HCT116 (cell line): ENCODE measurements around the gene CFAP91. TPM values are rescaled to one million over a fixed set of nuclear protein-coding genes. Genes with fewer than 3 reads are reported as not detected.

ENCODE experiments used
- ATAC-seq: fragments of 200-7000 bp; cut with Tn5 transposase; 2 replicates; pipeline ENCODE4 v1.9.1; 2020; ENCODE audit warnings: mild to moderate bottlenecking, moderate library complexity
- BruUV-seq: library from RNA; stranded (reverse); fragments of 400-500 nt; replicated peaks from 2 replicates; lab custom pipeline; 2021; lab: Mats Ljungman, UMichigan
- CTCF ChIA-PET: fragments of 300-600 bp; sonication (Branson Sonifier 250); formaldehyde crosslinking; loops from one replicate; lab custom pipeline; 2021; ENCODE audit warnings: antibody characterized with exemption; lab: Charles Lee
- POLR2A ChIA-PET: fragments of 300-600, 350-600 bp; sonication (Branson Sonifier 250); formaldehyde crosslinking; loops from one replicate; lab custom pipeline; 2021; ENCODE audit warnings: antibody characterized with exemption; lab: Charles Lee
- RAD21 ChIA-PET, 2 experiments: fragments of 300-600 bp; sonication (Branson Sonifier 250); formaldehyde crosslinking; loops; one replicate each; lab custom pipeline; 2023; ENCODE audit warnings: low total read pairs in 2 of 2; ENCODE audit not compliant: uncharacterized antibody in 2 of 2, unreplicated experiment in 2 of 2, low non-redundant PET in 1 of 2; lab: Charles Lee
- DNase-seq: peaks from one replicate; pipeline ENCODE4 v3.0.0-alpha.2; 2010; ENCODE audit warnings: low read depth, low spot score
- H2AFZ ChIP-seq: fragments of 200-600 bp; shearing (Covaris generic), sonication (generic); 2 replicates; pipeline ENCODE4 v1.6.1; 2017; ENCODE audit warnings: low read depth, mixed run types, mixed read lengths, antibody characterized with exemption, low read length; ENCODE audit not compliant: poor library complexity, severe bottlenecking
- H3K27ac ChIP-seq: 2 replicates; pipeline ENCODE4 v1.5.1; 2012; ENCODE audit warnings: low read depth, low read length
- H3K27me3 ChIP-seq: fragments of 200-600 bp; sonication (generic); 2 replicates; pipeline ENCODE4 v1.6.1; 2016; ENCODE audit warnings: mixed run types, low read length, mixed read lengths; ENCODE audit not compliant: insufficient read depth
- H3K36me3 ChIP-seq, 2 experiments: fragments of 200-500 bp in 1 of 2; fragments of 200-600 bp in 1 of 2; sonication (Bioruptor generic) in 1 of 2; sonication (generic) in 1 of 2; 2 replicates each; pipeline versions ENCODE4 v1.5.1 to v1.6.1; 2014 to 2016; ENCODE audit warnings: low read length in 2 of 2, inconsistent platforms in 1 of 2, mixed read lengths in 1 of 2, mixed run types in 1 of 2; ENCODE audit not compliant: insufficient read depth in 2 of 2, control insufficient read depth in 1 of 2
- H3K4me1 ChIP-seq, 2 experiments: fragments of 200-600 bp in 1 of 2; sonication (generic) in 1 of 2; 2 replicates each; pipeline versions ENCODE4 v1.5.1 to v1.6.1; 2012 to 2017; ENCODE audit warnings: low read length in 2 of 2, inconsistent platforms in 1 of 2, mild to moderate bottlenecking in 1 of 2, mixed read lengths in 1 of 2, mixed run types in 1 of 2, moderate library complexity in 1 of 2; ENCODE audit not compliant: insufficient read depth in 2 of 2, control insufficient read depth in 1 of 2
- H3K4me2 ChIP-seq: fragments of 200-600 bp; sonication (generic); 2 replicates; pipeline ENCODE4 v1.6.1; 2017; ENCODE audit warnings: mixed run types, low read length, mixed read lengths
- H3K4me3 ChIP-seq, 2 experiments: fragments of 200-600 bp in 1 of 2; sonication (generic) in 1 of 2; replicated peaks in 1 of 2; 2 replicates each; pipeline ENCODE4 v1.5.1; 2011 to 2016; ENCODE audit warnings: low read length in 2 of 2, control low read depth in 1 of 2, low read depth in 1 of 2, mild to moderate bottlenecking in 1 of 2, mixed read lengths in 1 of 2, mixed run types in 1 of 2
- H3K79me2 ChIP-seq: fragments of 200-600 bp; sonication (generic); 2 replicates; pipeline ENCODE4 v1.6.1; 2017; ENCODE audit warnings: mild to moderate bottlenecking, mixed run types, low read length, moderate library complexity, mixed read lengths; ENCODE audit not compliant: insufficient read depth
- H3K9ac ChIP-seq: fragments of 200-600 bp; sonication (generic); 2 replicates; pipeline ENCODE4 v1.6.1; 2016; ENCODE audit warnings: low read length, mixed read lengths
- H3K9me2 ChIP-seq: fragments of 200-600 bp; sonication (generic), shearing (Covaris generic); 2 replicates; pipeline ENCODE4 v1.6.1; 2017; ENCODE audit warnings: mixed run types, mild to moderate bottlenecking, moderate library complexity; ENCODE audit not compliant: insufficient read depth
- H3K9me3 ChIP-seq, 2 experiments: fragments of 200-500 bp in 1 of 2; fragments of 200-600 bp in 1 of 2; sonication (Bioruptor generic) in 1 of 2; sonication (generic) in 1 of 2; 2 replicates each; pipeline ENCODE4 v1.6.1; 2014 to 2017; ENCODE audit warnings: low read length in 2 of 2, mixed read lengths in 2 of 2, inconsistent platforms in 1 of 2, low read depth in 1 of 2, mild to moderate bottlenecking in 1 of 2, mixed run types in 1 of 2, moderate library complexity in 1 of 2; ENCODE audit not compliant: control insufficient read depth in 1 of 2, insufficient read depth in 1 of 2
- H4K20me1 ChIP-seq: fragments of 200-600 bp; sonication (generic), shearing (Covaris generic); 2 replicates; pipeline ENCODE4 v1.6.1; 2017; ENCODE audit warnings: mixed run types, mild to moderate bottlenecking, moderate library complexity; ENCODE audit not compliant: insufficient read depth
- CBX3 ChIP-seq: IDR thresholded peaks from 2 replicates; pipeline ENCODE4 v1.6.1; 2012; ENCODE audit warnings: low read depth
- CEBPB ChIP-seq: IDR thresholded peaks from 2 replicates; pipeline ENCODE4 v1.6.1; 2012; ENCODE audit warnings: low read depth
- EGR1 ChIP-seq: IDR thresholded peaks from 2 replicates; pipeline ENCODE4 v1.6.1; 2012; ENCODE audit warnings: low read depth
- ELF1 ChIP-seq: IDR thresholded peaks from 2 replicates; pipeline ENCODE4 v1.6.1; 2012; ENCODE audit warnings: low read depth, borderline replicate concordance
- EZH2phosphoT487 ChIP-seq: fragments of 200-600 bp; IDR thresholded peaks from 2 replicates; pipeline ENCODE4 v1.6.1; 2018; ENCODE audit warnings: antibody characterized with exemption, borderline replicate concordance
- FOSL1 ChIP-seq: IDR thresholded peaks from 2 replicates; pipeline ENCODE4 v1.6.1; 2012; ENCODE audit warnings: low read depth
- POLR2A ChIP-seq: IDR thresholded peaks from 2 replicates; pipeline ENCODE4 v1.7.0; 2011; ENCODE audit warnings: borderline replicate concordance; ENCODE audit not compliant: insufficient read depth, insufficient read length; ENCODE audit errors: extremely low read depth
- POLR2AphosphoS5 ChIP-seq: IDR thresholded peaks from 2 replicates; pipeline ENCODE4 v1.6.1; 2011; ENCODE audit warnings: mild to moderate bottlenecking, low read depth, low read length, moderate library complexity
- RAD21 ChIP-seq: IDR thresholded peaks from 2 replicates; pipeline ENCODE4 v1.6.1; 2012; ENCODE audit warnings: low read depth, mild to moderate bottlenecking
- SIN3A ChIP-seq: IDR thresholded peaks from 2 replicates; pipeline ENCODE4 v1.6.1; 2012; ENCODE audit warnings: low read depth
- SP1 ChIP-seq: IDR thresholded peaks from 2 replicates; pipeline ENCODE4 v1.6.1; 2012; ENCODE audit warnings: low read depth
- SRF ChIP-seq: IDR thresholded peaks from 2 replicates; pipeline ENCODE4 v1.6.1; 2012; ENCODE audit warnings: low read depth
- TCF7L2 ChIP-seq: IDR thresholded peaks from 2 replicates; pipeline ENCODE4 v1.7.0; 2011; ENCODE audit warnings: borderline replicate concordance, inconsistent platforms; ENCODE audit not compliant: insufficient read depth, insufficient read length; ENCODE audit errors: extremely low read depth
- YY1 ChIP-seq: IDR thresholded peaks from 2 replicates; pipeline ENCODE4 v1.6.1; 2011; ENCODE audit warnings: low read length, low read depth, moderate library complexity, mild to moderate bottlenecking; ENCODE audit not compliant: insufficient replicate concordance; ENCODE audit errors: extremely low read depth
- ZFX ChIP-seq: fragments of 450-650 bp; IDR thresholded peaks from 2 replicates; pipeline ENCODE4 v1.6.1; 2017
- intact Hi-C: fragments of 100-400 bp; cut with micrococcal nuclease; formaldehyde crosslinking; loops from 2 replicates; pipeline ENCODE4 v1.10.0; 2022
- total RNA-seq: library from RNA; stranded (reverse); gene quantifications from one replicate; pipeline ENCODE4 v1.2.1, GENCODE V29; 2021; ENCODE audit not compliant: unreplicated experiment
- TF ChIP-seq, protein P1 (sequence below): IDR thresholded peaks from 2 replicates; pipeline ENCODE4 v1.6.1; 2012
- TF ChIP-seq, protein P2 (sequence below): IDR thresholded peaks from 2 replicates; pipeline ENCODE4 v1.6.1; 2011; ENCODE audit warnings: mild to moderate bottlenecking, low read length, moderate library complexity; ENCODE audit not compliant: insufficient replicate concordance; ENCODE audit errors: extremely low read depth
- TF ChIP-seq, protein P3 (sequence below): IDR thresholded peaks from 2 replicates; pipeline ENCODE4 v1.6.1; 2012
- TF ChIP-seq, protein P4 (sequence below): IDR thresholded peaks from 2 replicates; pipeline ENCODE4 v1.6.1; 2012; ENCODE audit warnings: low read depth
- TF ChIP-seq, protein P5 (sequence below), 3 experiments: fragments of 200-600 bp in 1 of 3; sonication (generic) in 1 of 3; IDR thresholded peaks in 2 of 3; conservative IDR thresholded peaks in 1 of 3; 2 replicates each; pipeline ENCODE4 v1.5.1; 2012 to 2017; ENCODE audit warnings: low read depth in 2 of 3, low read length in 2 of 3, antibody characterized with exemption in 1 of 3, borderline replicate concordance in 1 of 3, control low read depth in 1 of 3, mild to moderate bottlenecking in 1 of 3, mixed read lengths in 1 of 3, mixed run types in 1 of 3, moderate library complexity in 1 of 3; ENCODE audit not compliant: insufficient read depth in 1 of 3

CFAP91 gene
- total RNA-seq, 1 experiment from 2014 or later: 0.96 TPM

DNA sequence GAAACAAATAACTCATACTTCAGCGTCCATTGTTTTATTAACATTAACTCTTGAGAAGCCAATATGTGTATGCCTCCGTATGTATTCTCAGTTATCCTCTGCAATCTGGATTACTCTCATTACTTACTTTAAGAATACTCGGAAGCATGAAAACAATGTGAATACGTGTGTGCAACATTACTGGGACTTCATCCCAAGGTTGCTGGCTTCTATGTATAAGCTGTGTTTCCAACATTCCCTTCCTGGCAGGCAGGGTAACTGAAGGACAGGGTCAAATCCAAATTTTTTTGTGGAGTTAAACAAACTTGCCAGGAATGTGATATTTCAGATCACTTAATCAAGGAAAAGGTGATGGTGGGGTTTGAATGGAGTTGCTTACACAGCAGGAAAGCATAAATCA, 44.5 kb downstream of the CFAP91 start:
- no peak overlapping the region for H3K4me2 ChIP-seq
- H3K9me3 ChIP-seq: no peaks in the 10 kb centered on the region
- RAD21 ChIA-PET: no interaction called here
- no TSS peak for BruUV-seq
- TF ChIP-seq, protein P1, sequence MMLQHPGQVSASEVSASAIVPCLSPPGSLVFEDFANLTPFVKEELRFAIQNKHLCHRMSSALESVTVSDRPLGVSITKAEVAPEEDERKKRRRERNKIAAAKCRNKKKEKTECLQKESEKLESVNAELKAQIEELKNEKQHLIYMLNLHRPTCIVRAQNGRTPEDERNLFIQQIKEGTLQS: no peak
- TF ChIP-seq CBX3 (no peak), TCF7L2 (no peak), YY1 (no peak), SP1 (no peak), ELF1 (no peak), POLR2AphosphoS5 (no peak), EGR1 (no peak), SRF (no peak), POLR2A (no peak), RAD21 (no peak), CEBPB (no peak), EZH2phosphoT487 (no peak), ZFX (no peak), SIN3A (no peak), FOSL1 (no peak)
- TF ChIP-seq, protein P2, sequence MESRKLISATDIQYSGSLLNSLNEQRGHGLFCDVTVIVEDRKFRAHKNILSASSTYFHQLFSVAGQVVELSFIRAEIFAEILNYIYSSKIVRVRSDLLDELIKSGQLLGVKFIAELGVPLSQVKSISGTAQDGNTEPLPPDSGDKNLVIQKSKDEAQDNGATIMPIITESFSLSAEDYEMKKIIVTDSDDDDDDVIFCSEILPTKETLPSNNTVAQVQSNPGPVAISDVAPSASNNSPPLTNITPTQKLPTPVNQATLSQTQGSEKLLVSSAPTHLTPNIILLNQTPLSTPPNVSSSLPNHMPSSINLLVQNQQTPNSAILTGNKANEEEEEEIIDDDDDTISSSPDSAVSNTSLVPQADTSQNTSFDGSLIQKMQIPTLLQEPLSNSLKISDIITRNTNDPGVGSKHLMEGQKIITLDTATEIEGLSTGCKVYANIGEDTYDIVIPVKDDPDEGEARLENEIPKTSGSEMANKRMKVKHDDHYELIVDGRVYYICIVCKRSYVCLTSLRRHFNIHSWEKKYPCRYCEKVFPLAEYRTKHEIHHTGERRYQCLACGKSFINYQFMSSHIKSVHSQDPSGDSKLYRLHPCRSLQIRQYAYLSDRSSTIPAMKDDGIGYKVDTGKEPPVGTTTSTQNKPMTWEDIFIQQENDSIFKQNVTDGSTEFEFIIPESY: no peak
- TF ChIP-seq, protein P3, sequence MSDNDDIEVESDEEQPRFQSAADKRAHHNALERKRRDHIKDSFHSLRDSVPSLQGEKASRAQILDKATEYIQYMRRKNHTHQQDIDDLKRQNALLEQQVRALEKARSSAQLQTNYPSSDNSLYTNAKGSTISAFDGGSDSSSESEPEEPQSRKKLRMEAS: no peak
- TF ChIP-seq, protein P4, sequence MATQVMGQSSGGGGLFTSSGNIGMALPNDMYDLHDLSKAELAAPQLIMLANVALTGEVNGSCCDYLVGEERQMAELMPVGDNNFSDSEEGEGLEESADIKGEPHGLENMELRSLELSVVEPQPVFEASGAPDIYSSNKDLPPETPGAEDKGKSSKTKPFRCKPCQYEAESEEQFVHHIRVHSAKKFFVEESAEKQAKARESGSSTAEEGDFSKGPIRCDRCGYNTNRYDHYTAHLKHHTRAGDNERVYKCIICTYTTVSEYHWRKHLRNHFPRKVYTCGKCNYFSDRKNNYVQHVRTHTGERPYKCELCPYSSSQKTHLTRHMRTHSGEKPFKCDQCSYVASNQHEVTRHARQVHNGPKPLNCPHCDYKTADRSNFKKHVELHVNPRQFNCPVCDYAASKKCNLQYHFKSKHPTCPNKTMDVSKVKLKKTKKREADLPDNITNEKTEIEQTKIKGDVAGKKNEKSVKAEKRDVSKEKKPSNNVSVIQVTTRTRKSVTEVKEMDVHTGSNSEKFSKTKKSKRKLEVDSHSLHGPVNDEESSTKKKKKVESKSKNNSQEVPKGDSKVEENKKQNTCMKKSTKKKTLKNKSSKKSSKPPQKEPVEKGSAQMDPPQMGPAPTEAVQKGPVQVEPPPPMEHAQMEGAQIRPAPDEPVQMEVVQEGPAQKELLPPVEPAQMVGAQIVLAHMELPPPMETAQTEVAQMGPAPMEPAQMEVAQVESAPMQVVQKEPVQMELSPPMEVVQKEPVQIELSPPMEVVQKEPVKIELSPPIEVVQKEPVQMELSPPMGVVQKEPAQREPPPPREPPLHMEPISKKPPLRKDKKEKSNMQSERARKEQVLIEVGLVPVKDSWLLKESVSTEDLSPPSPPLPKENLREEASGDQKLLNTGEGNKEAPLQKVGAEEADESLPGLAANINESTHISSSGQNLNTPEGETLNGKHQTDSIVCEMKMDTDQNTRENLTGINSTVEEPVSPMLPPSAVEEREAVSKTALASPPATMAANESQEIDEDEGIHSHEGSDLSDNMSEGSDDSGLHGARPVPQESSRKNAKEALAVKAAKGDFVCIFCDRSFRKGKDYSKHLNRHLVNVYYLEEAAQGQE: no peak
- TF ChIP-seq, protein P5, sequence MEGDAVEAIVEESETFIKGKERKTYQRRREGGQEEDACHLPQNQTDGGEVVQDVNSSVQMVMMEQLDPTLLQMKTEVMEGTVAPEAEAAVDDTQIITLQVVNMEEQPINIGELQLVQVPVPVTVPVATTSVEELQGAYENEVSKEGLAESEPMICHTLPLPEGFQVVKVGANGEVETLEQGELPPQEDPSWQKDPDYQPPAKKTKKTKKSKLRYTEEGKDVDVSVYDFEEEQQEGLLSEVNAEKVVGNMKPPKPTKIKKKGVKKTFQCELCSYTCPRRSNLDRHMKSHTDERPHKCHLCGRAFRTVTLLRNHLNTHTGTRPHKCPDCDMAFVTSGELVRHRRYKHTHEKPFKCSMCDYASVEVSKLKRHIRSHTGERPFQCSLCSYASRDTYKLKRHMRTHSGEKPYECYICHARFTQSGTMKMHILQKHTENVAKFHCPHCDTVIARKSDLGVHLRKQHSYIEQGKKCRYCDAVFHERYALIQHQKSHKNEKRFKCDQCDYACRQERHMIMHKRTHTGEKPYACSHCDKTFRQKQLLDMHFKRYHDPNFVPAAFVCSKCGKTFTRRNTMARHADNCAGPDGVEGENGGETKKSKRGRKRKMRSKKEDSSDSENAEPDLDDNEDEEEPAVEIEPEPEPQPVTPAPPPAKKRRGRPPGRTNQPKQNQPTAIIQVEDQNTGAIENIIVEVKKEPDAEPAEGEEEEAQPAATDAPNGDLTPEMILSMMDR (IDR thresholded peaks at IDR 0.05 in 2 of 3, conservative IDR thresholded peaks at IDR 0.05 in 1 of 3; ENCODE audit: borderline replicate concordance in 1 of 3, insufficient read depth in 1 of 3, low read depth in 2 of 3, low read length in 2 of 3): no peak
- TF ChIP-seq, all 23 proteins: peak for 0
- ATAC-seq (no peak), DNase-seq (no peak)
- Histone ChIP-seq H3K36me3 (no peaks in the 10 kb centered on the region), H3K27me3 (no peaks in the 10 kb centered on the region), H3K4me1 (no peaks in the 10 kb centered on the region), H4K20me1 (no peaks in the 10 kb centered on the region), H3K27ac (no peak overlapping the region), H3K9ac (no peak overlapping the region), H3K9me2 (no peaks in the 10 kb centered on the region), H3K4me3 (no peak overlapping the region), H2AFZ (no peak overlapping the region), H3K79me2 (no peaks in the 10 kb centered on the region)
- intact Hi-C loops: no loop called here
- ChIA-PET CTCF (no interaction called here), POLR2A (no interaction called here)
